ENCODE data around the gene DCLK1.

Gene DCLK1

GRCh38 chr13:35830850-35831450, 300.2 kb downstream of the DCLK1 start:
- DNase-seq (ENCODE audit: low read depth in 2 of 2), result no peak

- DNase-seq (ENCODE audit: low read depth in 2 of 2), result no peak
Observed at GRCh38 chr13:35826626-35827254, 304.4 kb downstream of the DCLK1 start.

GRCh38 chr13:35824825-35825224, 306.4 kb downstream of the DCLK1 start:
- no peak for DNase-seq (ENCODE audit: low read depth in 2 of 2)

GRCh38 chr13:35824395-35824794, 306.8 kb downstream of the DCLK1 start:
- DNase-seq (ENCODE audit: low read depth in 2 of 2), result no peak

GRCh38 chr13:35822666-35823065, 308.5 kb downstream of the DCLK1 start:
- no peak for DNase-seq (ENCODE audit: low read depth in 2 of 2)

- no peak for DNase-seq (ENCODE audit: low read depth in 2 of 2)
Observed at GRCh38 chr13:35818633-35819067, 312.5 kb downstream of the DCLK1 start.

GRCh38 chr13:35817642-35818607, 313.3 kb downstream of the DCLK1 start:
- DNase-seq (ENCODE audit: low read depth in 2 of 2), result no peak

- DNase-seq (ENCODE audit: low read depth in 2 of 2), result no peak
Observed at GRCh38 chr13:35814605-35815011, 316.6 kb downstream of the DCLK1 start.

GRCh38 chr13:35812736-35813135, 318.4 kb downstream of the DCLK1 start:
- DNase-seq (ENCODE audit: low read depth in 2 of 2), result no peak

GRCh38 chr13:35810321-35810720, 320.9 kb downstream of the DCLK1 start:
- no peak for DNase-seq (ENCODE audit: low read depth in 2 of 2)

- DNase-seq (ENCODE audit: low read depth in 2 of 2), result no peak
Observed at GRCh38 chr13:35808846-35809245, 322.3 kb downstream of the DCLK1 start.

GRCh38 chr13:35804901-35805300, 326.3 kb downstream of the DCLK1 start:
- no peak for DNase-seq (ENCODE audit: low read depth in 2 of 2)

- DNase-seq (ENCODE audit: low read depth in 2 of 2), result no peak
Observed at GRCh38 chr13:35797991-35798390, 333.2 kb downstream of the DCLK1 start.

GRCh38 chr13:35797244-35797643, 333.9 kb downstream of the DCLK1 start:
- DNase-seq (ENCODE audit: low read depth in 2 of 2), result no peak

- DNase-seq (ENCODE audit: low read depth in 2 of 2), result no peak
Observed at GRCh38 chr13:35796623-35797022, 334.6 kb downstream of the DCLK1 start.

GRCh38 chr13:35794734-35795389, 336.3 kb downstream of the DCLK1 start:
- DNase-seq (ENCODE audit: low read depth in 2 of 2), result no peak

- no peak for DNase-seq (ENCODE audit: low read depth in 2 of 2)
Observed at GRCh38 chr13:35793823-35794222, 337.4 kb downstream of the DCLK1 start.

GRCh38 chr13:35792911-35793310, 338.3 kb downstream of the DCLK1 start:
- no peak for DNase-seq (ENCODE audit: low read depth in 2 of 2)

- DNase-seq (ENCODE audit: low read depth in 2 of 2), result no peak
Observed at GRCh38 chr13:35792021-35792420, 339.2 kb downstream of the DCLK1 start.

- DNase-seq (ENCODE audit: low read depth in 2 of 2), result no peak
Observed at GRCh38 chr13:35791184-35791851, 339.9 kb downstream of the DCLK1 start.

GRCh38 chr13:35789335-35790165, 341.6 kb downstream of the DCLK1 start:
- no peak for DNase-seq (ENCODE audit: low read depth in 2 of 2)
